Sigmoid colon (tissue), 7 donors: Measurements from ENCODE around the gene DSCAM. TPM values are rescaled to one million over a fixed set of nuclear protein-coding genes. Genes with fewer than 3 reads are reported as not detected.

Experiments
- DNase-seq: peaks from one replicate; pipeline ENCODE4 v3.0.0-alpha.2; 2019
- H3K27ac ChIP-seq, 4 donors: fragments of 200-600 bp; sonication (generic); one replicate each; pipeline ENCODE4 v1.5.1; 2016 to 2019; ENCODE audit warnings: mild to moderate bottlenecking in 1 of 4
- H3K27me3 ChIP-seq, 3 donors: fragments of 200-600 bp; sonication (generic); one replicate each; pipeline ENCODE4 v1.5.1; 2019; ENCODE audit warnings: mild to moderate bottlenecking in 1 of 3
- H3K36me3 ChIP-seq, 4 donors: fragments of 200-600 bp; sonication (generic); one replicate each; pipeline ENCODE4 v1.5.1; 2016 to 2019
- H3K4me1 ChIP-seq, 4 donors: fragments of 200-600 bp; sonication (generic); one replicate each; pipeline ENCODE4 v1.5.1; 2017 to 2019
- H3K4me3 ChIP-seq, 4 donors: fragments of 200-600 bp; sonication (generic); one replicate each; pipeline ENCODE4 v1.5.1; 2017 to 2019; ENCODE audit warnings: mild to moderate bottlenecking in 2 of 4, moderate library complexity in 1 of 4
- H3K9me3 ChIP-seq, 4 donors: fragments of 200-600 bp in 3 of 4; sonication (generic) in 3 of 4; one replicate each; pipeline versions ENCODE4 v1.5.1 to v1.6.1; 2013 to 2019
- CTCF ChIP-seq, 4 experiments: fragments of 450-650 bp in 3 of 4; fragments of 200-600 bp in 1 of 4; IDR thresholded peaks; one replicate each; pipeline ENCODE4 v1.5.1; 2016 to 2019; ENCODE audit warnings: antibody characterized with exemption in 4 of 4, mild to moderate bottlenecking in 3 of 4, moderate library complexity in 2 of 4
- EP300 ChIP-seq, 4 donors: sonication (generic); formaldehyde crosslinking; IDR thresholded peaks; one replicate each; pipeline ENCODE4 v1.6.1; 2017; ENCODE audit warnings: antibody characterized with exemption in 4 of 4
- POLR2A ChIP-seq, 2 donors: fragments of 450-650 bp; IDR thresholded peaks; one replicate each; pipeline ENCODE4 v1.6.1; 2016; ENCODE audit warnings: antibody characterized with exemption in 2 of 2, mild to moderate bottlenecking in 2 of 2, moderate library complexity in 2 of 2
- POLR2AphosphoS5 ChIP-seq, 4 donors: sonication (generic); formaldehyde crosslinking; IDR thresholded peaks; one replicate each; pipeline ENCODE4 v1.6.1; 2017; ENCODE audit warnings: antibody characterized with exemption in 4 of 4
- WGBS, 2 donors: extraction: QIAGEN DNeasy Blood & Tissue Kit; methylation state at CpG; one replicate each; pipeline ENCODE4 v1.1.7; 2013; 5-methylcytosine and 5-hydroxymethylcytosine counted together
- intact Hi-C: fragments of 100-400 bp; cut with DNase I; formaldehyde crosslinking; loops from one replicate; pipeline ENCODE4 v1.15.1; 2023
- polyA plus RNA-seq, 3 donors: library from polyadenylated mRNA; stranded (reverse); fragments of 200-250 nt; gene quantifications; one replicate each; pipeline ENCODE4 v1.2.3, GENCODE V29; 2013
- total RNA-seq, 4 donors: library from RNA; depleted of rRNA; stranded (reverse); fragments of >200 nt; gene quantifications; one replicate each; pipeline ENCODE4 v1.1.0, GENCODE V29; 2016
- donor health status: healthy with polysubstance abuse.
- donor health status: Bipolar disorder and iron deficiency.
- donor health status: healthy.

The DSCAM gene
- total and polyA plus RNA-seq, 7 donors: 0.17 to 0.55 (median 0.33) TPM; not detected in 2

GRCh38 chr21:40466893-40467483 lies 380.0 kb downstream of the DSCAM start:
- no peak overlapping the region for H3K4me3 ChIP-seq
- no peaks in the 10 kb centered on the region for H3K9me3 ChIP-seq
- WGBS, 2 donors: 71 to 77% methylated on average over 1 of the region's 1 CpG
- H3K27ac ChIP-seq: no peak overlapping the region
- H3K4me1 ChIP-seq: no peaks in the 10 kb centered on the region
- H3K27me3 ChIP-seq: no peaks in the 10 kb centered on the region
- no peak for DNase-seq
- no peaks in the 10 kb centered on the region for H3K36me3 ChIP-seq
- intact Hi-C loops: loop anchor here (2.0 kb wide), 1 partner anchor 602 kb away; no protein-coding TSS in a partner anchor
- TF ChIP-seq CTCF (IDR thresholded peaks at IDR 0.05) (peak in 3 of 4 experiments; percentile 24 to 44 (median 27)), EP300 (IDR thresholded peaks at IDR 0.05) (no peak)

- intact Hi-C loops: no loop called here
- Histone ChIP-seq H3K27me3 (no peaks in the 10 kb centered on the region), H3K36me3 (no peaks in the 10 kb centered on the region), H3K4me3 (no peak overlapping the region), H3K27ac (no peak overlapping the region), H3K9me3 (no peaks in the 10 kb centered on the region), H3K4me1 (no peaks in the 10 kb centered on the region)
- TF ChIP-seq CTCF (IDR thresholded peaks at IDR 0.05) (no peak), EP300 (IDR thresholded peaks at IDR 0.05) (no peak), POLR2A (IDR thresholded peaks at IDR 0.05) (no peak), POLR2AphosphoS5 (IDR thresholded peaks at IDR 0.05) (no peak)
- no peak for DNase-seq
- WGBS, 2 donors: 92% methylated on average over 7 of the region's 7 CpGs
Observed at GRCh38 chr21:40465382-40465781, 381.6 kb downstream of the DSCAM start.

GRCh38 chr21:40463176-40463575 lies 383.8 kb downstream of the DSCAM start:
- no peaks in the 10 kb centered on the region for H3K4me1 ChIP-seq
- no peak overlapping the region for H3K27ac ChIP-seq
- H3K9me3 ChIP-seq: no peaks in the 10 kb centered on the region
- H3K4me3 ChIP-seq: no peak overlapping the region
- intact Hi-C loops: no loop called here
- no peaks in the 10 kb centered on the region for H3K27me3 ChIP-seq
- 80 to 94% methylated on average over 2 of the region's 2 CpGs for WGBS, 2 donors
- TF ChIP-seq POLR2AphosphoS5 (IDR thresholded peaks at IDR 0.05): no peak
- TF ChIP-seq POLR2A (IDR thresholded peaks at IDR 0.05): no peak
- no peak for TF ChIP-seq CTCF (IDR thresholded peaks at IDR 0.05)
- TF ChIP-seq EP300 (IDR thresholded peaks at IDR 0.05): no peak
- no peak for DNase-seq
- no peaks in the 10 kb centered on the region for H3K36me3 ChIP-seq

GRCh38 chr21:40461008-40461407 lies 385.9 kb downstream of the DSCAM start:
- WGBS, 2 donors: 35 to 60% methylated on average over 1 of the region's 1 CpG

More at GRCh38 chr21:40461008-40461407, 385.9 kb downstream of the DSCAM start:
- intact Hi-C loops: no loop called here
- no peak for DNase-seq
- Histone ChIP-seq H3K36me3 (no peaks in the 10 kb centered on the region), H3K27ac (no peak overlapping the region), H3K9me3 (no peaks in the 10 kb centered on the region), H3K4me3 (no peak overlapping the region), H3K27me3 (no peaks in the 10 kb centered on the region), H3K4me1 (no peaks in the 10 kb centered on the region)
- TF ChIP-seq POLR2A (IDR thresholded peaks at IDR 0.05): no peak
- no peak for TF ChIP-seq EP300 (IDR thresholded peaks at IDR 0.05)
- TF ChIP-seq POLR2AphosphoS5 (IDR thresholded peaks at IDR 0.05): no peak
- no peak for TF ChIP-seq CTCF (IDR thresholded peaks at IDR 0.05)
